ENCODE data around the gene CRB3. TPM values are rescaled to one million over a fixed set of nuclear protein-coding genes. Genes with fewer than 3 reads are reported as not detected.
A peak's percentile ranks its signal among the peaks of the same experiment; 100 is the strongest.

Gene CRB3
- total RNA-seq, 4 donors from 2014 or later = 10.2 TPM; not detected in 3

GRCh38 chr19:6514926-6515544 is 51.0 kb downstream of the CRB3 start:
- Histone ChIP-seq H3K27ac (no peak overlapping the region), H3K36me3 (no peaks in the 10 kb centered on the region), H3K27me3 (no peaks in the 10 kb centered on the region), H3K4me1 (no peaks in the 10 kb centered on the region), H3K4me3 (no peak overlapping the region), H3K9me3 (no peaks in the 10 kb centered on the region)
- DNase-seq = no peak
- intact Hi-C loops (cut with DNase I; ENCODE audit: low total_unique reads) = no loop called here
- TF ChIP-seq CTCF (IDR thresholded peaks at IDR 0.05) (no peak), POLR2A (IDR thresholded peaks at IDR 0.05) (no peak)

- H3K4me3 ChIP-seq = peak overlapping the region; percentile 26 to 46
- H3K36me3 ChIP-seq = no peaks in the 10 kb centered on the region
- H3K4me1 ChIP-seq = no peaks in the 10 kb centered on the region
- TF ChIP-seq CTCF (IDR thresholded peaks at IDR 0.05) = no peak
- TF ChIP-seq POLR2A (IDR thresholded peaks at IDR 0.05) = no peak
- peak; percentile 68 to 88 for DNase-seq
- peak overlapping the region; percentile 61 to 64 for H3K27ac ChIP-seq
- H3K27me3 ChIP-seq = no peaks in the 10 kb centered on the region
- intact Hi-C loops (cut with DNase I; ENCODE audit: low total_unique reads) = no loop called here
- no peaks in the 10 kb centered on the region for H3K9me3 ChIP-seq
Measured at GRCh38 chr19:6516018-6516658, 52.1 kb downstream of the CRB3 start.

Small RNAs within 50 kb of the gene (microRNA-seq; reads per million reads assigned to microRNA genes)
- gene MIR3940 (ENCODE audit: borderline microRNAs expressed, borderline replicate concordance) = 2.0 reads per million

Small RNAs within 50 kb of the gene (small RNA-seq; reads per million reads assigned to genes)
- not detected for gene AC010503.2

Other genes starting within 250 kb of the CRB3 start
- gene MLLT1, start 184.3 kb upstream of the CRB3 start, total RNA-seq = 100 to 1,000 TPM in 1 of 4 donors, 10 to 100 TPM in 2, 1 to 10 TPM in 1; 5.9 to 103 (median 13.3) TPM
- gene ACER1, start 130.7 kb upstream of the CRB3 start, total RNA-seq = under 1 TPM in 1 of 4 donors, not detected in 3; 0.61 TPM
- 10 to 100 TPM; 23.9 to 99.7 (median 52.1) TPM for gene CLPP, start 102.7 kb upstream of the CRB3 start, total RNA-seq
- 10 to 100 TPM; 17.4 to 84.8 (median 42.7) TPM for gene ALKBH7, start 91.5 kb upstream of the CRB3 start, total RNA-seq
- 1 to 10 TPM in 2 of 4 donors, under 1 TPM in 1, not detected in 1; 0.26 to 2.2 (median 1.8) TPM for gene PSPN, start 88.3 kb upstream of the CRB3 start, total RNA-seq
- 10 to 100 TPM; 38.2 to 82.2 (median 61.8) TPM for gene GTF2F1, start 71.1 kb upstream of the CRB3 start, total RNA-seq
- 100 to 1,000 TPM in 2 of 4 donors, 10 to 100 TPM in 2; 23.5 to 259 (median 66.5) TPM for gene KHSRP, start 39.5 kb upstream of the CRB3 start, total RNA-seq
- under 1 TPM in 1 of 4 donors, not detected in 3; 0.52 TPM for gene SLC25A41, start 30.5 kb upstream of the CRB3 start, total RNA-seq
- gene SLC25A23, start 4.5 kb upstream of the CRB3 start, total RNA-seq = 10 to 100 TPM; 13.8 to 69.1 (median 36.5) TPM
- 1 to 10 TPM in 2 of 4 donors, not detected in 2; 1.4 to 2.1 TPM for gene DENND1C, start 17.5 kb downstream of the CRB3 start, total RNA-seq
- gene TUBB4A, start 38.0 kb downstream of the CRB3 start, total RNA-seq = 1 to 10 TPM in 2 of 4 donors, not detected in 2; 2.3 to 4.4 TPM
- gene TNFSF9, start 66.8 kb downstream of the CRB3 start, total RNA-seq = under 1 TPM in 1 of 4 donors, not detected in 3; 0.28 TPM
- 1 to 10 TPM in 1 of 4 donors, not detected in 3; 1.2 TPM for gene CD70, start 126.9 kb downstream of the CRB3 start, total RNA-seq
- gene TNFSF14, start 205.9 kb downstream of the CRB3 start, total RNA-seq = 1 to 10 TPM in 1 of 4 donors, under 1 TPM in 2, not detected in 1; 0.28 to 3.1 (median 0.59) TPM

All from uterus (tissue), 4 donors.